Ishikawa (cell line): ENCODE data around the gene UBN2.

Source experiments
- CEBPB ChIP-seq: IDR thresholded peaks from 2 replicates; pipeline ENCODE4 v1.6.1; 2012
- EGR1 ChIP-seq: IDR thresholded peaks from 2 replicates; pipeline ENCODE4 v1.6.1; 2012
- EP300 ChIP-seq: IDR thresholded peaks from 2 replicates; pipeline ENCODE4 v1.6.1; 2012; ENCODE audit warnings: borderline replicate concordance
- FOXM1 ChIP-seq: IDR thresholded peaks from 2 replicates; pipeline ENCODE4 v1.6.1; 2012; ENCODE audit warnings: low read depth, borderline replicate concordance
- MAX ChIP-seq: IDR thresholded peaks from 2 replicates; pipeline ENCODE4 v1.6.1; 2012
- NFIC ChIP-seq: IDR thresholded peaks from 2 replicates; pipeline ENCODE4 v1.6.1; 2012
- RAD21 ChIP-seq: IDR thresholded peaks from 2 replicates; pipeline ENCODE4 v1.6.1; 2012; ENCODE audit warnings: low read depth
- TAF1 ChIP-seq: IDR thresholded peaks from 2 replicates; pipeline ENCODE4 v1.6.1; 2012; ENCODE audit warnings: low read depth, mild to moderate bottlenecking
- TEAD4 ChIP-seq: IDR thresholded peaks from 2 replicates; pipeline ENCODE4 v1.6.1; 2012

DNA sequence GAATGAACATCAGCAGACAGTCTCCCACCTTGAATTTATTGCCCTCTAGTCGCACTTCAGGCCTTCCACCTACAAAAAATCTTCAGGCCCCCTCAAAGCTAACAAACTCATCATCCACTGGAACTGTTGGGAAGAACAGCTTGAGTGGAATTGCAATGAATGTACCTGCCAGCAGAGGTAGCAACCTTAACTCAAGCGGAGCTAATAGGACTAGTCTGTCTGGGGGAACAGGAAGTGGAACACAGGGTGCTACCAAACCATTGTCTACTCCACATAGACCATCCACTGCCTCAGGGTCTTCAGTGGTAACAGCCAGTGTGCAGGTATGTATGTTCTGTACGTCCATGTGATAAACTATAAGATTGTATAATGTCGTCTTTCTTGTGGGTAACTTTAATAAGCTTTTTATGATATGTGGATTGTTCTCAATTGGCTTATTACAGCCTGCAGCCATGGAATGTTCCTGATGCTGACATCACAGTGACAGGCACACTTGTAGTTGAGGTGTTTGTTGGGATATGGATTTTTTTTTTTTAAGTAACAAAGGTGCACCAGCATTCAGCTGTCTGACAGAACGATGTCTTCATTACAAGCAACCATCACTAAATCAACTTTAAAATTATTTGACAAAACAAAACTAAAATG lies 53.3 kb downstream of the UBN2 start:
- TF ChIP-seq EGR1 (no peak), NFIC (no peak), RAD21 (no peak), TAF1 (no peak), TEAD4 (no peak), EP300 (no peak), MAX (no peak), CEBPB (no peak), FOXM1 (no peak)
